ENCODE measurements around the gene KCNC3.

Gene KCNC3

DNA sequence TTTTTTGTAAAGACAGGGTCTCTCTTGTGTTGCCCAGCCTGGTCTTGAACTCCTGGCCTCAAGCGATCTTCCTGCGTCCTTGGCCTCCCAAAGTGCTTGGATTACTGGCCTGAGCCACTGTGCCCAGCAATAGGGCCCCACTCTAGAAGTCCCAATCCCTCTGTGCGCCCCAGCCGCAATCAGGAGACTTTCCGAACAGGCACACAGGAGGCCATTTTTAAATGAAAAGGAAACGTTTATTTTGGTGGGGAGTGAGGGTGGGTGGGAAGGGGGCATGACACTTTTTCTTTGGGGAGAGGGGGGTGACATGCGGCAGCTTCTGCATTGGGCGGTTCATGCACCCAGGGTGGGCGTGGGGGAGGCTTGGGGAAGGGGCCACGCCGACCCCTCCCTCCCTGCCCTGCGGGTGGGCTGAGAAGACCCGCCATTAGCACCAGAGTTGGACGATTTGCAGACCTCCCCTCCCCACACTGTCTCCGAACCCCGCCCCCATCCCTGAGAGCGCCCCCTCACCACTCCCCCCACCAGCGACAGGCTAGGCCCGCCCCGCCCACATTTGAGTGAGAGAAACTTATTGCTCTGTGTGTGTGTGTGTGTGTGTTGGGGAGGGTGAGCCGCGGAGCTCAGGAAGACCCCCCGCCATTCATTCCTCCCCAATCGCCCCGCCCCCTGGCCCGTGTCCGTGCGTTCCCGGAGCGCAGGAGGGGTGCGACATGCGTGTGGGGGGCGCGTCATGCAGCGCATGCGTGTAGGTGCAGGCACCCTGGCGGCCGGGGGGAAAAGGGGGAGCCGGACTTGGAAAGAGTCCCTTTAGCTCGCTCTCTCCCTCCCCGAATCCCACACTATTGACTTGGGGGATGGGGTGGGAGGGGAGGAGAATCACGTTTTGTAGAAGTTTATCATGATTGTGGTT lies 17.2 kb downstream of the KCNC3 start:
- peaks cover 22% of the 10 kb centered on the region for H3K9me3 ChIP-seq (ENCODE audit: insufficient read depth, low read length)
- H3K9ac ChIP-seq (ENCODE audit: insufficient read length, low read depth), result peak overlapping the region; percentile 82
- TF ChIP-seq ZNF274 (IDR thresholded peaks at IDR 0.05; ENCODE audit: low read depth, low read length) (no peak), YY1 (IDR thresholded peaks at IDR 0.05; ENCODE audit: insufficient read depth, insufficient read length) (no peak), SUZ12 (IDR thresholded peaks at IDR 0.05; ENCODE audit: extremely low read depth, insufficient read depth, insufficient read length) (no peak)
- peaks cover 36% of the 10 kb centered on the region for H3K27me3 ChIP-seq (ENCODE audit: insufficient read depth, insufficient read length)
- H3K36me3 ChIP-seq (ENCODE audit: insufficient read depth, insufficient read length, low read length), result no peaks in the 10 kb centered on the region
- DNase-seq (ENCODE audit: low read depth, low spot score), result no peak
- peak overlapping the region; percentile 57 for H3K4me3 ChIP-seq (ENCODE audit: insufficient read length, low read depth)
- H3K4me1 ChIP-seq (ENCODE audit: insufficient read depth, insufficient read length), result no peaks in the 10 kb centered on the region

DNA sequence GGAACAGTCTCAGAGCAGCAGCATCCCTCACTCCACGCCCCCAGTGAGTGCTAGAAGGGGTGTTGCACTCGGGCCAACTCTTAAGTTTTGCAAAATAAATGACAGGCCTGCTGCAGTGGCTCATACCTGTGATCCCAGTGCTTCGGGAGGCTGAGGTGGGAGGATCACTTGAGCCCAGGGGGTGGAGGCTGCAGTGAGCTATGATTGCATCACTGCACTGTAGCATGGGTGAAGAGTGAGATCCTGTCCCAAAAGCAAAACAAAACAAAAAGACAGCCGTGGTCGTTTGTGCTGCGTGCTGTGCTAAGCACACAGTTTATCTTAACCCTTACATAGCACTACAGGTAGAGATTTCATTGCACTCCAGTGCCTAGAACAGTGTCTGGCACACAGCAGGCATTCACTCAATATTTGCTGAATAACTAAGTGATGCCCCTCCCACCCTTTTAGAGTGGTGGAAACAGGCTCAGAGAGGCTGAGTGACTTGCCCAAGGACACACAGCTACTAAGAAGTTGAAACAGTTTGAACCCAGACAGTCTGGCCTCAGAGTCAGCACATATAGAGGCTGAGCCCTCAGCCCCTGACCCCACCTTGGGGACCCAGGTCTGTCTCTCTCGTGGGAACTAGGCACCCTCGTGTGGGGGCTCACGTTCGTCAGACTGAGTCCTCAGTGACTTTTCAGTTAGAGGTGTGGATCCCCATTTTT lies 18.3 kb downstream of the KCNC3 start:
- no peaks in the 10 kb centered on the region for H3K4me1 ChIP-seq (ENCODE audit: insufficient read depth, insufficient read length)
- DNase-seq (ENCODE audit: low read depth, low spot score), result no peak
- TF ChIP-seq SUZ12 (IDR thresholded peaks at IDR 0.05; ENCODE audit: extremely low read depth, insufficient read depth, insufficient read length) (no peak), ZNF274 (IDR thresholded peaks at IDR 0.05; ENCODE audit: low read depth, low read length) (no peak), YY1 (IDR thresholded peaks at IDR 0.05; ENCODE audit: insufficient read depth, insufficient read length) (no peak)
- H3K9ac ChIP-seq (ENCODE audit: insufficient read length, low read depth), result no peak overlapping the region
- H3K36me3 ChIP-seq (ENCODE audit: insufficient read depth, insufficient read length, low read length), result no peaks in the 10 kb centered on the region
- H3K9me3 ChIP-seq (ENCODE audit: insufficient read depth, low read length), result peaks cover 33% of the 10 kb centered on the region
- H3K4me3 ChIP-seq (ENCODE audit: insufficient read length, low read depth), result no peak overlapping the region
- peaks cover 47% of the 10 kb centered on the region for H3K27me3 ChIP-seq (ENCODE audit: insufficient read depth, insufficient read length)

- no peaks in the 10 kb centered on the region for H3K4me1 ChIP-seq (ENCODE audit: insufficient read depth, insufficient read length)
- H3K9ac ChIP-seq (ENCODE audit: insufficient read length, low read depth), result no peak overlapping the region
- H3K27me3 ChIP-seq (ENCODE audit: insufficient read depth, insufficient read length), result peaks cover 53% of the 10 kb centered on the region
- no peak for DNase-seq (ENCODE audit: low read depth, low spot score)
- H3K36me3 ChIP-seq (ENCODE audit: insufficient read depth, insufficient read length, low read length), result no peaks in the 10 kb centered on the region
- no peak for TF ChIP-seq ZNF274 (IDR thresholded peaks at IDR 0.05; ENCODE audit: low read depth, low read length)
- no peak for TF ChIP-seq SUZ12 (IDR thresholded peaks at IDR 0.05; ENCODE audit: extremely low read depth, insufficient read depth, insufficient read length)
- no peak for TF ChIP-seq YY1 (IDR thresholded peaks at IDR 0.05; ENCODE audit: insufficient read depth, insufficient read length)
- H3K9me3 ChIP-seq (ENCODE audit: insufficient read depth, low read length), result peaks cover 33% of the 10 kb centered on the region
- H3K4me3 ChIP-seq (ENCODE audit: insufficient read length, low read depth), result no peak overlapping the region
These were observed 19.6 kb downstream of the KCNC3 start for GRCh38 chr19:50309396-50310125.

- TF ChIP-seq ZNF274 (IDR thresholded peaks at IDR 0.05; ENCODE audit: low read depth, low read length), result no peak
- no peak for TF ChIP-seq SUZ12 (IDR thresholded peaks at IDR 0.05; ENCODE audit: extremely low read depth, insufficient read depth, insufficient read length)
- H3K9me3 ChIP-seq (ENCODE audit: insufficient read depth, low read length), result peaks cover 33% of the 10 kb centered on the region
- H3K9ac ChIP-seq (ENCODE audit: insufficient read length, low read depth), result no peak overlapping the region
- no peak overlapping the region for H3K4me3 ChIP-seq (ENCODE audit: insufficient read length, low read depth)
- no peaks in the 10 kb centered on the region for H3K4me1 ChIP-seq (ENCODE audit: insufficient read depth, insufficient read length)
- DNase-seq (ENCODE audit: low read depth, low spot score), result no peak
- peaks cover 55% of the 10 kb centered on the region for H3K27me3 ChIP-seq (ENCODE audit: insufficient read depth, insufficient read length)
- no peaks in the 10 kb centered on the region for H3K36me3 ChIP-seq (ENCODE audit: insufficient read depth, insufficient read length, low read length)
These were observed 20.2 kb downstream of the KCNC3 start for GRCh38 chr19:50308991-50309390.

DNA sequence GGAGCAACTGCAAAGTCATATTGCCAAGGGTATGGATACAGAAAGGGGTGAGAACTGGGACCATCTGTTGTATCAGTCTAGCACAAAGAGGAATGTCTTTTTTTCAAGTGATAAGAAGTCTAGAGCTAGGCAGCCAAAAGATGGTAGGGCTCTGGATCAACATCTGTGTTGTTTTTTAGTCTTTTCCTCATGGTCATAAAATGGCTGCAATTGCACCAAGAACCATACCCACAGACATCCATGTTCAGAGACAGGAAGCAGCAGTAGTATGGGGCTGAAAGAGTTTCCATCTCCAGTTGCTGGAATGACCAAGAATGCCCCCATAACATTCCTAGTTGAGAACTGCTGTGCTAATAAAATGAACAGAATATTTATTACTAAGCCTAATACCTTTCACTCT lies 25.6 kb downstream of the KCNC3 start:
- Histone ChIP-seq H3K4me1 (ENCODE audit: insufficient read depth, insufficient read length) (no peaks in the 10 kb centered on the region), H3K27me3 (ENCODE audit: insufficient read depth, insufficient read length) (peaks cover 41% of the 10 kb centered on the region), H3K4me3 (ENCODE audit: insufficient read length, low read depth) (no peak overlapping the region), H3K36me3 (ENCODE audit: insufficient read depth, insufficient read length, low read length) (no peaks in the 10 kb centered on the region), H3K9me3 (ENCODE audit: insufficient read depth, low read length) (peaks cover 27% of the 10 kb centered on the region), H3K9ac (ENCODE audit: insufficient read length, low read depth) (no peak overlapping the region)
- no peak for DNase-seq (ENCODE audit: low read depth, low spot score)
- TF ChIP-seq YY1 (IDR thresholded peaks at IDR 0.05; ENCODE audit: insufficient read depth, insufficient read length) (no peak), ZNF274 (IDR thresholded peaks at IDR 0.05; ENCODE audit: low read depth, low read length) (no peak), SUZ12 (IDR thresholded peaks at IDR 0.05; ENCODE audit: extremely low read depth, insufficient read depth, insufficient read length) (no peak)

GRCh38 chr19:50301607-50301971 lies 27.6 kb downstream of the KCNC3 start:
- H3K27me3 ChIP-seq (ENCODE audit: insufficient read depth, insufficient read length), result peaks cover 24% of the 10 kb centered on the region

More at GRCh38 chr19:50301607-50301971, 27.6 kb downstream of the KCNC3 start:
- no peaks in the 10 kb centered on the region for H3K4me1 ChIP-seq (ENCODE audit: insufficient read depth, insufficient read length)
- no peak overlapping the region for H3K9ac ChIP-seq (ENCODE audit: insufficient read length, low read depth)
- no peaks in the 10 kb centered on the region for H3K36me3 ChIP-seq (ENCODE audit: insufficient read depth, insufficient read length, low read length)
- no peak overlapping the region for H3K4me3 ChIP-seq (ENCODE audit: insufficient read length, low read depth)
- no peak for DNase-seq (ENCODE audit: low read depth, low spot score)
- peaks cover 7% of the 10 kb centered on the region; the same call in 1 of the 2 replicates for H3K9me3 ChIP-seq (ENCODE audit: insufficient read depth, low read length)
- TF ChIP-seq YY1 (IDR thresholded peaks at IDR 0.05; ENCODE audit: insufficient read depth, insufficient read length) (no peak), ZNF274 (IDR thresholded peaks at IDR 0.05; ENCODE audit: low read depth, low read length) (no peak), SUZ12 (IDR thresholded peaks at IDR 0.05; ENCODE audit: extremely low read depth, insufficient read depth, insufficient read length) (no peak)

All from NT2/D1 (cell line).